Panc1 (cell line): ENCODE results near the gene DDX27.

Experiments used
- POLR2AphosphoS5 ChIP-seq: IDR thresholded peaks from 2 replicates; pipeline ENCODE4 v1.6.1; 2012; ENCODE audit warnings: mild to moderate bottlenecking, low read depth, low read length, moderate library complexity
- REST ChIP-seq, 2 experiments: IDR thresholded peaks; 2 replicates each; pipeline ENCODE4 v1.6.1; 2011 to 2012; ENCODE audit warnings: low read depth in 2 of 2, control low read depth in 1 of 2, low read length in 1 of 2, mild to moderate bottlenecking in 1 of 2, moderate library complexity in 1 of 2; ENCODE audit not compliant: insufficient read depth in 1 of 2
- TF ChIP-seq, protein P1 (sequence below): fragments of 450-650 bp; IDR thresholded peaks from 2 replicates; pipeline ENCODE4 v1.5.1; 2017; ENCODE audit warnings: mild to moderate bottlenecking

GRCh38 chr20:49278036-49278817 is 59.0 kb downstream of the DDX27 start, which contains the start of gene ZNFX1:
- TF ChIP-seq, protein P1, sequence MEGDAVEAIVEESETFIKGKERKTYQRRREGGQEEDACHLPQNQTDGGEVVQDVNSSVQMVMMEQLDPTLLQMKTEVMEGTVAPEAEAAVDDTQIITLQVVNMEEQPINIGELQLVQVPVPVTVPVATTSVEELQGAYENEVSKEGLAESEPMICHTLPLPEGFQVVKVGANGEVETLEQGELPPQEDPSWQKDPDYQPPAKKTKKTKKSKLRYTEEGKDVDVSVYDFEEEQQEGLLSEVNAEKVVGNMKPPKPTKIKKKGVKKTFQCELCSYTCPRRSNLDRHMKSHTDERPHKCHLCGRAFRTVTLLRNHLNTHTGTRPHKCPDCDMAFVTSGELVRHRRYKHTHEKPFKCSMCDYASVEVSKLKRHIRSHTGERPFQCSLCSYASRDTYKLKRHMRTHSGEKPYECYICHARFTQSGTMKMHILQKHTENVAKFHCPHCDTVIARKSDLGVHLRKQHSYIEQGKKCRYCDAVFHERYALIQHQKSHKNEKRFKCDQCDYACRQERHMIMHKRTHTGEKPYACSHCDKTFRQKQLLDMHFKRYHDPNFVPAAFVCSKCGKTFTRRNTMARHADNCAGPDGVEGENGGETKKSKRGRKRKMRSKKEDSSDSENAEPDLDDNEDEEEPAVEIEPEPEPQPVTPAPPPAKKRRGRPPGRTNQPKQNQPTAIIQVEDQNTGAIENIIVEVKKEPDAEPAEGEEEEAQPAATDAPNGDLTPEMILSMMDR: no peak
- TF ChIP-seq REST (IDR thresholded peaks at IDR 0.05; ENCODE audit: insufficient read depth in 1 of 2, low read depth in 2 of 2, low read length in 1 of 2): peak; percentile 43 to 47; a peak in 1 of 4 replicates
- TF ChIP-seq POLR2AphosphoS5: peak; percentile 100
